SK-N-SH (cell line): ENCODE measurements around the gene LY6G5C. TPM values are rescaled to one million over a fixed set of nuclear protein-coding genes. Genes with fewer than 3 reads are reported as not detected.

ENCODE experiments used
- CTCF ChIA-PET: fragments of 300-600, 350-600 bp; formaldehyde crosslinking; extraction: SDS; loops from one replicate; lab custom pipeline; 2021; lab: Yijun Ruan, JAX
- POLR2A ChIA-PET: fragments of 350-600 bp; sonication (Branson Sonifier 250); formaldehyde crosslinking; extraction: SDS; loops from one replicate; lab custom pipeline; 2020; ENCODE audit warnings: antibody characterized with exemption, inconsistent platforms; lab: Yijun Ruan, JAX
- DNase-seq: peaks from one replicate; pipeline ENCODE4 v3.0.0; 2012
- H2AFZ ChIP-seq: fragments of 200-600 bp; sonication (generic); 2 replicates; pipeline ENCODE4 v1.8.1; 2016; ENCODE audit warnings: antibody characterized with exemption, mild to moderate bottlenecking, low read depth
- H3F3A ChIP-seq: fragments of 200-600 bp; sonication (generic); replicated peaks from 2 replicates; pipeline ENCODE3; 2016; ENCODE audit warnings: antibody characterized with exemption, mild to moderate bottlenecking; ENCODE audit not compliant: insufficient read depth
- H3K27ac ChIP-seq, 2 experiments: fragments of 200-500 bp in 1 of 2; fragments of 200-600 bp in 1 of 2; sonication (Bioruptor generic) in 1 of 2; sonication (generic), shearing (Covaris generic) in 1 of 2; 2 replicates each; pipeline versions ENCODE4 v1.5.1 to v1.6.1; 2014 to 2016; ENCODE audit warnings: low read depth in 2 of 2, inconsistent platforms in 1 of 2, low read length in 1 of 2, mild to moderate bottlenecking in 1 of 2, mixed read lengths in 1 of 2
- H3K27me3 ChIP-seq: fragments of 200-600 bp; sonication (generic), shearing (Covaris generic); 2 replicates; pipeline ENCODE4 v1.6.1; 2016; ENCODE audit warnings: mixed run types; ENCODE audit not compliant: insufficient read depth
- H3K36me3 ChIP-seq, 2 experiments: fragments of 200-500 bp in 1 of 2; fragments of 200-600 bp in 1 of 2; sonication (Bioruptor generic) in 1 of 2; sonication (generic) in 1 of 2; replicated peaks in 1 of 2; 2 replicates each; pipeline versions ENCODE3 to v1.5.1; 2014 to 2016; ENCODE audit warnings: low read length in 1 of 2, mild to moderate bottlenecking in 1 of 2; ENCODE audit not compliant: insufficient read depth in 2 of 2, control insufficient read depth in 1 of 2
- H3K4me1 ChIP-seq, 2 experiments: fragments of 200-500 bp in 1 of 2; fragments of 200-600 bp in 1 of 2; sonication (Bioruptor generic) in 1 of 2; sonication (generic), shearing (Covaris generic) in 1 of 2; 2 replicates each; pipeline versions ENCODE4 v1.5.1 to v1.6.1; 2014 to 2016; ENCODE audit warnings: low read depth in 1 of 2, low read length in 1 of 2, mixed run types in 1 of 2; ENCODE audit not compliant: insufficient read depth in 2 of 2, control insufficient read depth in 1 of 2
- H3K4me2 ChIP-seq: fragments of 200-600 bp; sonication (generic), shearing (Covaris generic); 2 replicates; pipeline ENCODE4 v1.6.1; 2017; ENCODE audit warnings: mixed run types
- H3K4me3 ChIP-seq, 2 experiments: fragments of 200-500 bp in 1 of 2; fragments of 200-600 bp in 1 of 2; sonication (Bioruptor generic) in 1 of 2; sonication (generic), shearing (Covaris generic) in 1 of 2; 2 replicates each; pipeline versions ENCODE4 v1.5.1 to v1.8.1; 2014 to 2016; ENCODE audit warnings: low read depth in 2 of 2, inconsistent platforms in 1 of 2, low read length in 1 of 2, mild to moderate bottlenecking in 1 of 2, mixed read lengths in 1 of 2, moderate library complexity in 1 of 2
- H3K79me2 ChIP-seq: fragments of 200-600 bp; sonication (generic); 2 replicates; pipeline ENCODE4 v1.8.1; 2017; ENCODE audit warnings: mild to moderate bottlenecking; ENCODE audit not compliant: insufficient read depth
- H3K9ac ChIP-seq: fragments of 200-600 bp; sonication (generic); 2 replicates; pipeline ENCODE4 v1.6.1; 2017; ENCODE audit warnings: mixed run types
- H3K9me2 ChIP-seq: fragments of 200-600 bp; sonication (generic); 2 replicates; pipeline ENCODE4 v1.6.1; 2017; ENCODE audit warnings: mixed run types
- H3K9me3 ChIP-seq: fragments of 200-600 bp; sonication (generic); 2 replicates; pipeline ENCODE4 v1.6.1; 2017; ENCODE audit warnings: mixed run types, mild to moderate bottlenecking, moderate library complexity
- H4K20me1 ChIP-seq: fragments of 200-600 bp; sonication (generic); 2 replicates; pipeline ENCODE4 v1.6.1; 2017; ENCODE audit warnings: mild to moderate bottlenecking, mixed run types; ENCODE audit not compliant: insufficient read depth
- CHD2 ChIP-seq: fragments of 150-350 bp; IDR thresholded peaks from 2 replicates; pipeline ENCODE4 v1.6.1; 2018; ENCODE audit warnings: low read length; ENCODE audit not compliant: partially characterized antibody
- EP300 ChIP-seq, 2 experiments: IDR thresholded peaks; 2 replicates each; pipeline versions ENCODE4 v1.4.0 to v1.6.1; 2012; ENCODE audit warnings: borderline replicate concordance in 1 of 2, low read depth in 1 of 2, low read length in 1 of 2
- EZH2phosphoT487 ChIP-seq: fragments of 200-600 bp; sonication (generic); IDR thresholded peaks from 2 replicates; pipeline ENCODE4 v1.6.1; 2017; ENCODE audit warnings: low read depth, mixed run types, mild to moderate bottlenecking, antibody characterized with exemption, moderate library complexity, borderline replicate concordance
- FOXJ3 ChIP-seq: sonication (generic); formaldehyde crosslinking; IDR thresholded peaks from 2 replicates; pipeline ENCODE4 v1.5.1; 2020; ENCODE audit warnings: mild to moderate bottlenecking, missing genetic modification reagents
- FOXM1 ChIP-seq: IDR thresholded peaks from 2 replicates; pipeline ENCODE4 v1.4.0; 2012; ENCODE audit warnings: low read depth, mild to moderate bottlenecking
- GABPA ChIP-seq: IDR thresholded peaks from 2 replicates; pipeline ENCODE4 v1.4.0; 2012; ENCODE audit warnings: low read depth, mild to moderate bottlenecking
- GATA2 ChIP-seq: sonication (generic); formaldehyde crosslinking; IDR thresholded peaks from 2 replicates; pipeline ENCODE4 v1.5.0; 2020; ENCODE audit warnings: mild to moderate bottlenecking, missing genetic modification reagents
- MEF2A ChIP-seq: IDR thresholded peaks from 2 replicates; pipeline ENCODE4 v1.4.0; 2012; ENCODE audit warnings: low read depth, borderline replicate concordance
- MXI1 ChIP-seq: IDR thresholded peaks from 2 replicates; pipeline ENCODE4 v1.6.1; 2012; ENCODE audit warnings: mild to moderate bottlenecking, low read depth, low read length, improper control_type of control experiment
- NFIC ChIP-seq: IDR thresholded peaks from 2 replicates; pipeline ENCODE4 v1.4.0; 2012; ENCODE audit warnings: borderline replicate concordance
- RAD21 ChIP-seq: IDR thresholded peaks from 2 replicates; pipeline ENCODE4 v1.6.1; 2012; ENCODE audit warnings: mild to moderate bottlenecking, low read length
- RCOR1 ChIP-seq: fragments of 150-350 bp; IDR thresholded peaks from 2 replicates; pipeline ENCODE4 v1.6.1; 2017; ENCODE audit warnings: antibody characterized with exemption, low read length
- REST ChIP-seq: IDR thresholded peaks from 2 replicates; pipeline ENCODE4 v1.6.1; 2012; ENCODE audit warnings: mild to moderate bottlenecking, low read depth, low read length, moderate library complexity
- RFX5 ChIP-seq: IDR thresholded peaks from 2 replicates; pipeline ENCODE4 v1.6.1; 2012; ENCODE audit warnings: mild to moderate bottlenecking, improper control_type of control experiment, low read length
- TAF1 ChIP-seq: IDR thresholded peaks from 2 replicates; pipeline ENCODE4 v1.6.1; 2012; ENCODE audit warnings: low read depth, mild to moderate bottlenecking, low read length, moderate library complexity, borderline replicate concordance
- TEAD4 ChIP-seq: IDR thresholded peaks from 2 replicates; pipeline ENCODE4 v1.4.0; 2012; ENCODE audit warnings: mild to moderate bottlenecking, borderline replicate concordance; ENCODE audit not compliant: insufficient read depth
- USF2 ChIP-seq: fragments of 150-350 bp; IDR thresholded peaks from 2 replicates; pipeline ENCODE4 v1.6.1; 2017; ENCODE audit warnings: antibody characterized with exemption, low read length, low read depth, borderline replicate concordance
- ZBTB33 ChIP-seq: IDR thresholded peaks from 2 replicates; pipeline ENCODE4 v1.4.0; 2012; ENCODE audit warnings: low read depth, borderline replicate concordance
- WGBS: methylation state at CpG from one replicate; pipeline ENCODE4 v1.1.6; 2017; ENCODE audit warnings: low lambda C conversion rate; 5-methylcytosine and 5-hydroxymethylcytosine counted together
- polyA plus RNA-seq, 3 experiments: library from polyadenylated mRNA; depleted of rRNA; stranded (reverse); fragments of >200 nt; gene quantifications; 2 replicates each; pipeline ENCODE4 v1.2.3, GENCODE V29; 2012

LY6G5C gene
- polyA plus RNA-seq, 1 of the 3 experiments (the other 2 are of a cell fraction): 1.1 TPM

GRCh38 chr6:31663961-31664789 is 16.7 kb downstream of the LY6G5C start (continued):
- TF ChIP-seq EP300 (IDR thresholded peaks at IDR 0.05; ENCODE audit: borderline replicate concordance in 1 of 2, low read depth in 1 of 2, low read length in 1 of 2) (peak in 1 of 2 experiments; percentile 30; a peak in 1 of 4 replicates), TAF1 (no peak), MEF2A (no peak), EZH2phosphoT487 (no peak), FOXJ3 (CRISPR knock-in tag) (no peak), TEAD4 (no peak), GATA2 (CRISPR knock-in tag) (no peak), MXI1 (no peak; the same call in 1 of the 2 replicates), USF2 (no peak), NFIC (no peak), REST (no peak), RCOR1 (no peak), CHD2 (no peak)

- ChIA-PET CTCF (interaction anchor here (0.6 to 2.8 kb wide), 9 partner anchors 10 to 167 kb away, joined by 3 to 10 read pairs (median 3); partner anchors contain the start of genes ATP6V1G2 and LY6G5C), POLR2A (interaction anchor here (1.1 to 1.9 kb wide), 2 partner anchors 11 to 25 kb away, joined by 4 to 10 read pairs; partner anchors contain the start of gene BAG6)
- H2AFZ ChIP-seq: no peak overlapping the region
- peak overlapping the region; percentile 86 to 89 for H3K4me3 ChIP-seq
- H3K4me2 ChIP-seq: peak overlapping the region; percentile 97
- H3K4me1 ChIP-seq: peaks cover 25 to 34% of the 10 kb centered on the region in 2 experiments; a peak in 3 of 4 replicates
- no peaks in the 10 kb centered on the region for H3K27me3 ChIP-seq
- H3K9me2 ChIP-seq: no peaks in the 10 kb centered on the region
- peaks cover 27% of the 10 kb centered on the region for H3F3A ChIP-seq
- no peak for TF ChIP-seq GABPA
- TF ChIP-seq RAD21: no peak
- no peak for TF ChIP-seq ZBTB33
- TF ChIP-seq REST: no peak
- no peak for TF ChIP-seq FOXM1
- no peak for TF ChIP-seq RFX5
- TF ChIP-seq NFIC: no peak
- TF ChIP-seq, all 33 proteins: peak for 0
- 62% methylated on average over 4 of the region's 9 CpGs for WGBS
- no peaks in the 10 kb centered on the region for H3K9me3 ChIP-seq
- H4K20me1 ChIP-seq: peaks cover 8% of the 10 kb centered on the region; the same call in 1 of the 2 replicates
- peak overlapping the region; percentile 87 to 92 for H3K27ac ChIP-seq
- DNase-seq: no peak
- H3K9ac ChIP-seq: peak overlapping the region; percentile 77; the same call in 1 of the 2 replicates
- peaks cover 81% of the 10 kb centered on the region for H3K79me2 ChIP-seq
- peaks cover 24 to 30% of the 10 kb centered on the region in 2 experiments for H3K36me3 ChIP-seq
Measured at GRCh38 chr6:31663126-31663960, 17.5 kb downstream of the LY6G5C start.
